ENCODE data around the gene ZNF232. TPM values are rescaled to one million over a fixed set of nuclear protein-coding genes. Genes with fewer than 3 reads are reported as not detected.

Gene ZNF232
- total RNA-seq, 1 donor from 2014 or later = 7.9 TPM

GRCh38 chr17:5110816-5111215 is 862 bp downstream of the ZNF232 start:
- Mint-ChIP-seq H3K36me3 (ENCODE audit: unreplicated experiment) (peaks cover 43% of the 10 kb centered on the region), H3K27me3 (ENCODE audit: unreplicated experiment) (no peaks in the 10 kb centered on the region), H3K4me3 (ENCODE audit: unreplicated experiment) (peak overlapping the region; percentile 91), H3K27ac (ENCODE audit: unreplicated experiment) (peak overlapping the region; percentile 81), H3K4me1 (ENCODE audit: unreplicated experiment) (peaks cover 18% of the 10 kb centered on the region), H3K9me3 (ENCODE audit: unreplicated experiment) (peaks cover 16% of the 10 kb centered on the region)
- TF ChIP-seq CTCF (IDR thresholded peaks at IDR 0.05) = no peak
- no peak for DNase-seq (ENCODE audit: extremely low spot score, unreplicated experiment)

GRCh38 chr17:5100832-5101231 is 10.8 kb downstream of the ZNF232 start:
- Mint-ChIP-seq H3K27me3 (ENCODE audit: unreplicated experiment) (peaks cover 2% of the 10 kb centered on the region), H3K9me3 (ENCODE audit: unreplicated experiment) (peaks cover 8% of the 10 kb centered on the region), H3K4me3 (ENCODE audit: unreplicated experiment) (no peak overlapping the region), H3K36me3 (ENCODE audit: unreplicated experiment) (peaks cover 8% of the 10 kb centered on the region), H3K27ac (ENCODE audit: unreplicated experiment) (no peak overlapping the region), H3K4me1 (ENCODE audit: unreplicated experiment) (no peaks in the 10 kb centered on the region)
- DNase-seq (ENCODE audit: extremely low spot score, unreplicated experiment) = no peak
- TF ChIP-seq CTCF (IDR thresholded peaks at IDR 0.05) = no peak

- Mint-ChIP-seq H3K4me1 (ENCODE audit: unreplicated experiment) (no peaks in the 10 kb centered on the region), H3K27ac (ENCODE audit: unreplicated experiment) (no peak overlapping the region), H3K9me3 (ENCODE audit: unreplicated experiment) (peaks cover 13% of the 10 kb centered on the region), H3K36me3 (ENCODE audit: unreplicated experiment) (peaks cover 3% of the 10 kb centered on the region), H3K27me3 (ENCODE audit: unreplicated experiment) (peaks cover 2% of the 10 kb centered on the region), H3K4me3 (ENCODE audit: unreplicated experiment) (no peak overlapping the region)
- DNase-seq (ENCODE audit: extremely low spot score, unreplicated experiment) = no peak
- no peak for TF ChIP-seq CTCF (IDR thresholded peaks at IDR 0.05)
Observed at GRCh38 chr17:5099271-5099670, 12.4 kb downstream of the ZNF232 start.

- Mint-ChIP-seq H3K4me1 (ENCODE audit: unreplicated experiment) (no peaks in the 10 kb centered on the region), H3K4me3 (ENCODE audit: unreplicated experiment) (peak overlapping the region; percentile 68), H3K36me3 (ENCODE audit: unreplicated experiment) (peaks cover 9% of the 10 kb centered on the region), H3K27ac (ENCODE audit: unreplicated experiment) (no peak overlapping the region), H3K27me3 (ENCODE audit: unreplicated experiment) (peaks cover 2% of the 10 kb centered on the region), H3K9me3 (ENCODE audit: unreplicated experiment) (peaks cover 18% of the 10 kb centered on the region)
- no peak for DNase-seq (ENCODE audit: extremely low spot score, unreplicated experiment)
- no peak for TF ChIP-seq CTCF (IDR thresholded peaks at IDR 0.05)
Observed at GRCh38 chr17:5097101-5097834, 14.4 kb downstream of the ZNF232 start.

- no peak for DNase-seq (ENCODE audit: extremely low spot score, unreplicated experiment)
- H3K4me1 Mint-ChIP-seq (ENCODE audit: unreplicated experiment) = no peaks in the 10 kb centered on the region
- H3K4me3 Mint-ChIP-seq (ENCODE audit: unreplicated experiment) = peak overlapping the region; percentile 68
- TF ChIP-seq CTCF (IDR thresholded peaks at IDR 0.05) = no peak
- H3K27me3 Mint-ChIP-seq (ENCODE audit: unreplicated experiment) = peaks cover 2% of the 10 kb centered on the region
- H3K36me3 Mint-ChIP-seq (ENCODE audit: unreplicated experiment) = peaks cover 9% of the 10 kb centered on the region
- H3K27ac Mint-ChIP-seq (ENCODE audit: unreplicated experiment) = no peak overlapping the region
- peaks cover 18% of the 10 kb centered on the region for H3K9me3 Mint-ChIP-seq (ENCODE audit: unreplicated experiment)
Observed at GRCh38 chr17:5096731-5097100, 15.0 kb downstream of the ZNF232 start.
